ENCODE data around the gene HDAC1. TPM values are rescaled to one million over a fixed set of nuclear protein-coding genes. Genes with fewer than 3 reads are reported as not detected.

The HDAC1 gene
- total RNA-seq, 8 experiments from 2014 or later, result 45.7 to 124 (median 77.0) TPM

- peak overlapping the region; percentile 50 to 55 for H3K27ac ChIP-seq
- H3K4me3 ChIP-seq, result peak overlapping the region; percentile 81 to 98 (median 91)
- in situ Hi-C loops (cut with MboI; ENCODE audit: low pct_unique_long_range_greater_than_20kb in 2 of 9, low sequenced_read_pairs in 9 of 9, unreplicated experiment in 9 of 9), result no loop called here
- peaks cover 33 to 45% of the 10 kb centered on the region in 2 donors for H3K4me1 ChIP-seq (replicated peaks in 1 of 2)
- ATAC-seq (replicated peaks in 6 of 8), result peak in 1 of 8 experiments; percentile 3
- WGBS, 10 experiments, result 0 to 66% (median 50%) methylated on average over 1 to 6 of the region's 15 CpGs; no CpG with 5 or more reads in 6 of the 10 experiments
Observed at GRCh38 chr1:32336591-32336932, 44.7 kb downstream of the HDAC1 start.

DNA sequence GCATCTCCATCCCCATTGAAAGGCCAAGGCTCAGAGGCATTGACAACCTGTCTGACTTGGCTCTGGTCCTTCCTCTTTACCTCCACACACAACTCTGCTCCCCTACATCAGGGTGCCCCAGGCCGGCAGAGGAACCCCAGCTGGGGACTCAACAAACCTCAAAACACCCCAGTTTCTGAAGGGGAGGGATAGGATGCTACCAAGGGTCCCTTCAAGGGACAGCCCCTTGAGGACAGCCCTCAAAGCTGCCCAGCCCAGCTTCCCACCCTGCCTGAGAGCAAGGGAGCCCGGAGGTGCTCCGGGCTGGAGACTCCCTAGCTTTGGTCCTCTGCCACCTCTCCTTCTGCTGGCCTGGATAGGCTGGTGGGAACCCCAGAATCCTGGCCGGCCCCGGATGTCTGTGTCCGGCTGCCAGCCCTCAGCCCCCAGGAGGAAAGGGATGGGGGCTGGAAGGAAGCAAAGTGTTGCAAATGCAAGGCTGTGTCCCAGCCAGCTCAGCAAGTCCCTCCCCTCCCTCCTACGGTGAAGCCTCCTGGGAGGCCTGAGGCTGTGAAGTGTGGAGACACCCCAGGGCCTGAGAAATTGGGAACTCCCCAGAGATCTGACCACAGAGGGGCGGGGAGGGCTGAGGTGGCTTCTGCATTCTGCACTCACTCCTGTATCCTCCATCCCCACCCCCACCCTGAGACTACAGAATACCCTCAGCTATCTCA, 45.2 kb downstream of the HDAC1 start:
- WGBS, 10 experiments, result 58 to 94% (median 69%) methylated on average over 1 to 7 of the region's 8 CpGs; no CpG with 5 or more reads in 5 of the 10 experiments
- in situ Hi-C loops (cut with MboI; ENCODE audit: low pct_unique_long_range_greater_than_20kb in 2 of 9, low sequenced_read_pairs in 9 of 9, unreplicated experiment in 9 of 9), result no loop called here
- Histone ChIP-seq H3K4me3 (no peak overlapping the region), H3K4me1 (replicated peaks in 1 of 2) (peaks cover 33 to 45% of the 10 kb centered on the region in 2 donors), H3K27ac (no peak overlapping the region)
- ATAC-seq (replicated peaks in 6 of 8), result peak in 2 of 8 experiments; percentile 47

DNA sequence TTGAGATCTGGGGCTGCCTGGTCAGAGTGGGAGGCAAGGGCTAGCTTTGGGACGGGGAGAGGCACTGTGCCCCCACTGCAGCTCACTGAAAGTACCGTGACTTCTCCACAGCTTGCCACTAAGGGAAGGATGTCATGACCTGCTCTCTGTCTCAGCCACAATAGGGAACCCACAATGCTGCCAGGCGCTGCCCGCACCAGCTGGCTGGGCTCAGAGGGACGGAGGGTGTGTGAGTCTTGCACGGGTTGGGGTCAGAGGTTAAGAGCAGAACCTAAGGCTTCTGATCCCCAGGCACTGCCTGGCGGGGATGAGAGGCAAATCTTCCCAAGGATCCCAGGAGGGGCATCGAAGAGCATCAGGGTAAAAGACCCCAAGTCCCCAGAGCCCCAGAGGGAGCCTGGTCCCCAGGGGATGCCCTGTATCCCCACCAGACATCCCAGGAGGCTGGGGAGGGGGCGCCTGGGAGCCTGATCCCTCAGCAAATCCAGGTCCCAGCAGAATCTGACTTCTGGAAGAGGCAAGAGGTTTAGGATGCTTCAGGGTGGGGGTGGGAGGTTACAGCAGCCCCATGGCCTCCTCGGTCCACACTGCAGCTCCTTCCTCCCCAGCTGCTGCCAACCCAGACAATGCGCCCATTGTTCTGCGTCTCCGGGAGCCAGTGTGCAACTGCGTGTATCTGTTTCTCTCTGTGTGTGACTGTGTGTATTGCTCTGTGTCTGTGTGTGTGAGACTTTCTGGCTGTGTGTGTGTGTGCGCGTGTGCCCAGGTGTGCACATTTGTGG, 46.2 kb downstream of the HDAC1 start:
- 35 to 100% (median 77%) methylated on average over 2 to 7 of the region's 16 CpGs; no CpG with 5 or more reads in 4 of the 10 experiments for WGBS, 10 experiments
- ATAC-seq (replicated peaks in 6 of 8), result peak in 3 of 8 experiments; percentile 5 to 23 (median 14)
- H3K27ac ChIP-seq, result peak overlapping the region; percentile 8 to 51
- no peak overlapping the region for H3K4me3 ChIP-seq
- in situ Hi-C loops (cut with MboI; ENCODE audit: low pct_unique_long_range_greater_than_20kb in 2 of 9, low sequenced_read_pairs in 9 of 9, unreplicated experiment in 9 of 9), result no loop called here
- peaks cover 32 to 41% of the 10 kb centered on the region in 2 donors for H3K4me1 ChIP-seq (replicated peaks in 1 of 2)

DNA sequence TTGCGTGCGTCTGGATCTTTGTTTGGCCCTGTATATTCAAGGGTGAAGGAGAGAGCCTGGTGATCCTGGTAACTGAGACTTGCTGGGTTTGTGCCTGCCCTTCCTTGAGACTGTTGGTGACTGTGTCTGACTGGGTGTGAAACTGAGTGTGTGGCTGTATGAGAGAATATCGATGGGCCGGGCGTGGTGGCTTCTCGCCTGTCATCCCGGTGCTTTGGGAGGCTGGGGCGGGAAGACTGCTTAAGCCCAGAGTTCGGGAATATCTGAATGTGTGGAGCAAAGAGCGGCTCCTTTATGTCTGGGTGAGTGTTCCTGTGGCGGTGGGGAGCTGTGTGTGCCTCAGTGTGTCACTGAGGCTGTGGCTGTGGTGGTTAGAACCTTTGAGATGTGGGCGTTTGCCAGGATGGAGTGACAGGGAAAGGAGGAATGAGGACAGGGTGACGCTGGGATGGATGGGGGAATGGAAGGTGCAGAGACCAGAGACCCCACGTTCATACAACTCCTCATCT, 46.8 kb downstream of the HDAC1 start:
- ATAC-seq (replicated peaks in 6 of 8), result no peak
- no peak overlapping the region for H3K4me3 ChIP-seq
- H3K27ac ChIP-seq, result peak overlapping the region; percentile 1 to 51
- in situ Hi-C loops (cut with MboI; ENCODE audit: low pct_unique_long_range_greater_than_20kb in 2 of 9, low sequenced_read_pairs in 9 of 9, unreplicated experiment in 9 of 9), result no loop called here
- WGBS, 10 experiments, result 50 to 95% (median 90%) methylated on average over 2 to 12 of the region's 14 CpGs; no CpG with 5 or more reads in 1 of the 10 experiments
- peaks cover 25 to 34% of the 10 kb centered on the region in 2 donors for H3K4me1 ChIP-seq (replicated peaks in 1 of 2)

DNA sequence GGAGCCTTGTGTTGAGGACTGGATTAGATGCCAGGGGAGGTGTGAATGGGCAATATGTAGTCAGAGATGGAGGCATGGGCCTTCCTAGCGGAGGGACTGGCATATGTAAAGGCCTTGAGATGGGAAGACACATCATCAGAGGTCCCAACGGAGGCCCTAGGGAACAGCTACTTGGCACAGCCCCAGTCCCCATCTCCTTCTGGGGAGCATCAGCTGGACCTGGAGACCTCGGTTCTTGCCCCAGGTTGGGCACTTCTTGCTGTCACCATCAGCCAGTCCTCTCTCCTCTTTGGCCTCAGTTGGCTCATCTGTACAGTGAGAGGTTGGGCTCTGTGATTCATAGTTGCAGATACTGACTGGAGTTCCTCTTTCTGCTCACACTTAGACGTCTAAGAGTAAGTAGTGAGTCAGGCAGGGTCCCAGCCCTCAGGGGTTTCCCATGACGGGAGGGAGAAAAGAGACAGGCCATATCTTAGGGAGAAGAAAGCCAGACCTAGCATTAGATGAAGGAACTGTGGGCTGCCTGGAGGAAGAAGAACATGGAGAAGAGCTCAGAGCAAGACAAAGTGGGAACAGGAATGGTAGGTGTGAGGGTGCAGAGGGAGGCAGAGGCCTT, 47.6 kb downstream of the HDAC1 start:
- in situ Hi-C loops (cut with MboI; ENCODE audit: low pct_unique_long_range_greater_than_20kb in 2 of 9, low sequenced_read_pairs in 9 of 9, unreplicated experiment in 9 of 9), result no loop called here
- Histone ChIP-seq H3K27ac (no peak overlapping the region), H3K4me1 (replicated peaks in 1 of 2) (peaks cover 19 to 29% of the 10 kb centered on the region in 2 donors), H3K4me3 (no peak overlapping the region)
- 0 to 90% (median 80%) methylated on average over 1 to 4 of the region's 5 CpGs; no CpG with 5 or more reads in 3 of the 10 experiments for WGBS, 10 experiments
- peak in 1 of 8 experiments; percentile 3 for ATAC-seq (replicated peaks in 6 of 8)

DNA sequence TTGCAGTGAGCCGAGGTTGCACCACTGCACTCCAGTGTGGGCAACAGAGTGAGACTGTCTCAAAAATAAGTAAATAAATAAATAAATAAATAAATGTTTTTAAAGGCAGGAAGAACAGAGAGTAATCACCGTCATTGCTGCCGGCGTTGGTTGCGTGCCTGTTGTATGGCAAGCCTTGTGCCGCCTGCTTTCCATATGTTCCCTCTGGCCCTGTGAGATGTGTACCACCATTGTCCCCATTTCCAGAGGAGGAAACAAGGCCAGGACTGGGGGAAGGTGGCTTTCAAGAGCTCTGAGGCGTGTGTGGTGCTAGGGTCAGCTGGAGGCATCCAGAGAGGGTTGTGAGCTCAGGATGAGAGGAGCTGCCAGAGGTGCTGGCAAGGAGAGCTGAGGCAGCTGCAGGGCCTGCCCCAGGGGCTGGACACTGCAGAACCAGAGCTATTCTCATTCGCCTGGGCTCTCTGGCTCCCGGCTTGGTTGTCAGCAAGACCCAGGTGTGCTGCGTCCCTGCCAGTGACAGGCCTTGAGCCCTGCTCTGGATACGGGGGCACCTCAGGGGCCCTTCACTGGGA, 49.4 kb downstream of the HDAC1 start:
- no peak for ATAC-seq (replicated peaks in 6 of 8)
- no peak overlapping the region for H3K27ac ChIP-seq
- H3K4me3 ChIP-seq, result no peak overlapping the region
- WGBS, 10 experiments, result 87 to 93% (median 90%) methylated on average over 3 to 10 of the region's 11 CpGs; no CpG with 5 or more reads in 6 of the 10 experiments
- H3K4me1 ChIP-seq (replicated peaks in 1 of 2), result peaks cover 19 to 33% of the 10 kb centered on the region in 2 donors
- in situ Hi-C loops (cut with MboI; ENCODE audit: low pct_unique_long_range_greater_than_20kb in 2 of 9, low sequenced_read_pairs in 9 of 9, unreplicated experiment in 9 of 9), result no loop called here

GRCh38 chr1:32341971-32342370, 50.1 kb downstream of the HDAC1 start:
- WGBS, 10 experiments, result 80 to 100% (median 83%) methylated on average over 1 to 5 of the region's 5 CpGs; no CpG with 5 or more reads in 5 of the 10 experiments
- Histone ChIP-seq H3K4me3 (no peak overlapping the region), H3K4me1 (replicated peaks in 1 of 2) (peaks cover 19 to 32% of the 10 kb centered on the region in 2 donors), H3K27ac (no peak overlapping the region)
- no peak for ATAC-seq (replicated peaks in 6 of 8)
- in situ Hi-C loops (cut with MboI; ENCODE audit: low pct_unique_long_range_greater_than_20kb in 2 of 9, low sequenced_read_pairs in 9 of 9, unreplicated experiment in 9 of 9), result no loop called here

- no peak overlapping the region for H3K27ac ChIP-seq
- H3K4me3 ChIP-seq, result no peak overlapping the region
- in situ Hi-C loops (cut with MboI; ENCODE audit: low pct_unique_long_range_greater_than_20kb in 2 of 9, low sequenced_read_pairs in 9 of 9, unreplicated experiment in 9 of 9), result no loop called here
- WGBS, 10 experiments, result 79 to 100% (median 90%) methylated on average over 1 to 8 of the region's 10 CpGs; no CpG with 5 or more reads in 4 of the 10 experiments
- peaks cover 15 to 26% of the 10 kb centered on the region in 2 donors for H3K4me1 ChIP-seq (replicated peaks in 1 of 2)
- ATAC-seq (replicated peaks in 6 of 8), result no peak
Observed at GRCh38 chr1:32342704-32343103, 50.8 kb downstream of the HDAC1 start.

- H3K27ac ChIP-seq, result no peak overlapping the region
- in situ Hi-C loops (cut with MboI; ENCODE audit: low pct_unique_long_range_greater_than_20kb in 2 of 9, low sequenced_read_pairs in 9 of 9, unreplicated experiment in 9 of 9), result no loop called here
- 46 to 82% (median 63%) methylated on average over 1 to 8 of the region's 8 CpGs; no CpG with 5 or more reads in 3 of the 10 experiments for WGBS, 10 experiments
- ATAC-seq (replicated peaks in 6 of 8), result peak in 1 of 8 experiments; percentile 5
- H3K4me3 ChIP-seq, result no peak overlapping the region
- peaks cover 0 to 10% of the 10 kb centered on the region in 2 donors for H3K4me1 ChIP-seq (replicated peaks in 1 of 2)
Observed at GRCh38 chr1:32345289-32345827, 53.5 kb downstream of the HDAC1 start.

GRCh38 chr1:32346532-32347157, 54.8 kb downstream of the HDAC1 start:
- Histone ChIP-seq H3K4me3 (no peak overlapping the region), H3K4me1 (replicated peaks in 1 of 2) (peaks cover 4 to 14% of the 10 kb centered on the region in 2 donors), H3K27ac (no peak overlapping the region)
- WGBS, 10 experiments, result 29 to 83% (median 71%) methylated on average over 1 to 9 of the region's 9 CpGs; no CpG with 5 or more reads in 1 of the 10 experiments
- no peak for ATAC-seq (replicated peaks in 6 of 8)
- in situ Hi-C loops (cut with MboI; ENCODE audit: low pct_unique_long_range_greater_than_20kb in 2 of 9, low sequenced_read_pairs in 9 of 9, unreplicated experiment in 9 of 9), result no loop called here

DNA sequence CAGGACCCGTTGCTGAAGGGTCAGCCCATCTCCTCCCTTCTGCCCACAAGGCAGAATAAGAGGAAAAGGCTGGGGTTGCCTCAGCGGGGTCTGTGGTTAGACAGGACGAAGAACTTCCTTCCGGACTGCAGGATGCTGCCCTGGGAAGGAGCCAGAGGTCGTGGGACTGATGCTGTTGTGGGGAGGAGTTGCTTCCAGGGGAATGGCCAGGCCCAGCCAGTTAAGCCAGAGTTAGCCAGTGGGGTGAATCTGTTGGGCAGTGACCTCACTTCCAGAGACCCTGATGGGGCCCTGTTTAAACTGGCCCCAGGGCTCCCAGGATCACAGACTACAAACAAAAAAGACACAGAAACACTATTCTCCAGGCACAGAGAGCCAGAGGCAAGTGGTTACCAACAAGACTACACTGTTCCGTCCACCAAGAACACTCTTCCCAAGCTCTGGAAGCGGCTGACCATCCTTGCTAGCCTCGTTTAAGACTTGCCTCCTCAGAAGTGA, 57.4 kb downstream of the HDAC1 start:
- no peak overlapping the region for H3K4me3 ChIP-seq
- H3K27ac ChIP-seq, result no peak overlapping the region
- ATAC-seq (replicated peaks in 6 of 8), result no peak
- in situ Hi-C loops (cut with MboI; ENCODE audit: low pct_unique_long_range_greater_than_20kb in 2 of 9, low sequenced_read_pairs in 9 of 9, unreplicated experiment in 9 of 9), result no loop called here
- H3K4me1 ChIP-seq (replicated peaks in 1 of 2), result peaks cover 14 to 26% of the 10 kb centered on the region in 2 donors
- 0 to 93% (median 73%) methylated on average over 1 to 8 of the region's 8 CpGs; no CpG with 5 or more reads in 1 of the 10 experiments for WGBS, 10 experiments
